HCT116 (cell line): ENCODE results near the gene CALHM2. TPM values are rescaled to one million over a fixed set of nuclear protein-coding genes. Genes with fewer than 3 reads are reported as not detected.

Source experiments
- ATAC-seq: fragments of 200-7000 bp; cut with Tn5 transposase; 2 replicates; pipeline ENCODE4 v1.9.1; 2020; ENCODE audit warnings: mild to moderate bottlenecking, moderate library complexity
- BruUV-seq: library from RNA; stranded (reverse); fragments of 400-500 nt; replicated peaks from 2 replicates; lab custom pipeline; 2021; lab: Mats Ljungman, UMichigan
- CTCF ChIA-PET: fragments of 300-600 bp; sonication (Branson Sonifier 250); formaldehyde crosslinking; loops from one replicate; lab custom pipeline; 2021; ENCODE audit warnings: antibody characterized with exemption; lab: Charles Lee
- POLR2A ChIA-PET: fragments of 300-600, 350-600 bp; sonication (Branson Sonifier 250); formaldehyde crosslinking; loops from one replicate; lab custom pipeline; 2021; ENCODE audit warnings: antibody characterized with exemption; lab: Charles Lee
- RAD21 ChIA-PET, 2 experiments: fragments of 300-600 bp; sonication (Branson Sonifier 250); formaldehyde crosslinking; loops; one replicate each; lab custom pipeline; 2023; ENCODE audit warnings: low total read pairs in 2 of 2; ENCODE audit not compliant: uncharacterized antibody in 2 of 2, unreplicated experiment in 2 of 2, low non-redundant PET in 1 of 2; lab: Charles Lee
- DNase-seq: peaks from one replicate; pipeline ENCODE4 v3.0.0-alpha.2; 2010; ENCODE audit warnings: low read depth, low spot score
- H2AFZ ChIP-seq: fragments of 200-600 bp; shearing (Covaris generic), sonication (generic); 2 replicates; pipeline ENCODE4 v1.6.1; 2017; ENCODE audit warnings: low read depth, mixed run types, mixed read lengths, antibody characterized with exemption, low read length; ENCODE audit not compliant: poor library complexity, severe bottlenecking
- H3K27ac ChIP-seq: 2 replicates; pipeline ENCODE4 v1.5.1; 2012; ENCODE audit warnings: low read depth, low read length
- H3K27me3 ChIP-seq: fragments of 200-600 bp; sonication (generic); 2 replicates; pipeline ENCODE4 v1.6.1; 2016; ENCODE audit warnings: mixed run types, low read length, mixed read lengths; ENCODE audit not compliant: insufficient read depth
- H3K36me3 ChIP-seq, 2 experiments: fragments of 200-500 bp in 1 of 2; fragments of 200-600 bp in 1 of 2; sonication (Bioruptor generic) in 1 of 2; sonication (generic) in 1 of 2; 2 replicates each; pipeline versions ENCODE4 v1.5.1 to v1.6.1; 2014 to 2016; ENCODE audit warnings: low read length in 2 of 2, inconsistent platforms in 1 of 2, mixed read lengths in 1 of 2, mixed run types in 1 of 2; ENCODE audit not compliant: insufficient read depth in 2 of 2, control insufficient read depth in 1 of 2
- H3K4me1 ChIP-seq, 2 experiments: fragments of 200-600 bp in 1 of 2; sonication (generic) in 1 of 2; 2 replicates each; pipeline versions ENCODE4 v1.5.1 to v1.6.1; 2012 to 2017; ENCODE audit warnings: low read length in 2 of 2, inconsistent platforms in 1 of 2, mild to moderate bottlenecking in 1 of 2, mixed read lengths in 1 of 2, mixed run types in 1 of 2, moderate library complexity in 1 of 2; ENCODE audit not compliant: insufficient read depth in 2 of 2, control insufficient read depth in 1 of 2
- H3K4me2 ChIP-seq: fragments of 200-600 bp; sonication (generic); 2 replicates; pipeline ENCODE4 v1.6.1; 2017; ENCODE audit warnings: mixed run types, low read length, mixed read lengths
- H3K4me3 ChIP-seq, 2 experiments: fragments of 200-600 bp in 1 of 2; sonication (generic) in 1 of 2; replicated peaks in 1 of 2; 2 replicates each; pipeline ENCODE4 v1.5.1; 2011 to 2016; ENCODE audit warnings: low read length in 2 of 2, control low read depth in 1 of 2, low read depth in 1 of 2, mild to moderate bottlenecking in 1 of 2, mixed read lengths in 1 of 2, mixed run types in 1 of 2
- H3K79me2 ChIP-seq: fragments of 200-600 bp; sonication (generic); 2 replicates; pipeline ENCODE4 v1.6.1; 2017; ENCODE audit warnings: mild to moderate bottlenecking, mixed run types, low read length, moderate library complexity, mixed read lengths; ENCODE audit not compliant: insufficient read depth
- H3K9ac ChIP-seq: fragments of 200-600 bp; sonication (generic); 2 replicates; pipeline ENCODE4 v1.6.1; 2016; ENCODE audit warnings: low read length, mixed read lengths
- H3K9me2 ChIP-seq: fragments of 200-600 bp; sonication (generic), shearing (Covaris generic); 2 replicates; pipeline ENCODE4 v1.6.1; 2017; ENCODE audit warnings: mixed run types, mild to moderate bottlenecking, moderate library complexity; ENCODE audit not compliant: insufficient read depth
- H3K9me3 ChIP-seq, 2 experiments: fragments of 200-500 bp in 1 of 2; fragments of 200-600 bp in 1 of 2; sonication (Bioruptor generic) in 1 of 2; sonication (generic) in 1 of 2; 2 replicates each; pipeline ENCODE4 v1.6.1; 2014 to 2017; ENCODE audit warnings: low read length in 2 of 2, mixed read lengths in 2 of 2, inconsistent platforms in 1 of 2, low read depth in 1 of 2, mild to moderate bottlenecking in 1 of 2, mixed run types in 1 of 2, moderate library complexity in 1 of 2; ENCODE audit not compliant: control insufficient read depth in 1 of 2, insufficient read depth in 1 of 2
- H4K20me1 ChIP-seq: fragments of 200-600 bp; sonication (generic), shearing (Covaris generic); 2 replicates; pipeline ENCODE4 v1.6.1; 2017; ENCODE audit warnings: mixed run types, mild to moderate bottlenecking, moderate library complexity; ENCODE audit not compliant: insufficient read depth
- CBX3 ChIP-seq: IDR thresholded peaks from 2 replicates; pipeline ENCODE4 v1.6.1; 2012; ENCODE audit warnings: low read depth
- CEBPB ChIP-seq: IDR thresholded peaks from 2 replicates; pipeline ENCODE4 v1.6.1; 2012; ENCODE audit warnings: low read depth
- CTCF ChIP-seq, 3 experiments: fragments of 200-600 bp in 1 of 3; sonication (generic) in 1 of 3; IDR thresholded peaks in 2 of 3; conservative IDR thresholded peaks in 1 of 3; 2 replicates each; pipeline ENCODE4 v1.5.1; 2012 to 2017; ENCODE audit warnings: low read depth in 2 of 3, low read length in 2 of 3, antibody characterized with exemption in 1 of 3, borderline replicate concordance in 1 of 3, control low read depth in 1 of 3, mild to moderate bottlenecking in 1 of 3, mixed read lengths in 1 of 3, mixed run types in 1 of 3, moderate library complexity in 1 of 3; ENCODE audit not compliant: insufficient read depth in 1 of 3
- ELF1 ChIP-seq: IDR thresholded peaks from 2 replicates; pipeline ENCODE4 v1.6.1; 2012; ENCODE audit warnings: low read depth, borderline replicate concordance
- EZH2 ChIP-seq: fragments of 200-600 bp; sonication (generic); IDR thresholded peaks from 2 replicates; pipeline ENCODE4 v1.6.1; 2017; ENCODE audit warnings: antibody characterized with exemption, mixed run types
- POLR2AphosphoS5 ChIP-seq: IDR thresholded peaks from 2 replicates; pipeline ENCODE4 v1.6.1; 2011; ENCODE audit warnings: mild to moderate bottlenecking, low read depth, low read length, moderate library complexity
- RAD21 ChIP-seq: IDR thresholded peaks from 2 replicates; pipeline ENCODE4 v1.6.1; 2012; ENCODE audit warnings: low read depth, mild to moderate bottlenecking
- SIN3A ChIP-seq: IDR thresholded peaks from 2 replicates; pipeline ENCODE4 v1.6.1; 2012; ENCODE audit warnings: low read depth
- SRF ChIP-seq: IDR thresholded peaks from 2 replicates; pipeline ENCODE4 v1.6.1; 2012; ENCODE audit warnings: low read depth
- ZBTB33 ChIP-seq: IDR thresholded peaks from 2 replicates; pipeline ENCODE4 v1.6.1; 2011; ENCODE audit warnings: mild to moderate bottlenecking, low read length, moderate library complexity; ENCODE audit not compliant: insufficient replicate concordance; ENCODE audit errors: extremely low read depth
- ZFX ChIP-seq: fragments of 450-650 bp; IDR thresholded peaks from 2 replicates; pipeline ENCODE4 v1.6.1; 2017
- ZNF274 ChIP-seq: fragments of 200-500 bp; sonication (Bioruptor generic); IDR thresholded peaks from 2 replicates; pipeline ENCODE4 v1.6.1; 2014; ENCODE audit warnings: mild to moderate bottlenecking, low read depth, low read length, inconsistent platforms
- intact Hi-C: fragments of 100-400 bp; cut with micrococcal nuclease; formaldehyde crosslinking; loops from 2 replicates; pipeline ENCODE4 v1.10.0; 2022
- total RNA-seq: library from RNA; stranded (reverse); gene quantifications from one replicate; pipeline ENCODE4 v1.2.1, GENCODE V29; 2021; ENCODE audit not compliant: unreplicated experiment
- TF ChIP-seq, protein P1 (sequence below): IDR thresholded peaks from 2 replicates; pipeline ENCODE4 v1.6.1; 2012

The CALHM2 gene
- total RNA-seq, 1 experiment from 2014 or later = 46.1 TPM

DNA sequence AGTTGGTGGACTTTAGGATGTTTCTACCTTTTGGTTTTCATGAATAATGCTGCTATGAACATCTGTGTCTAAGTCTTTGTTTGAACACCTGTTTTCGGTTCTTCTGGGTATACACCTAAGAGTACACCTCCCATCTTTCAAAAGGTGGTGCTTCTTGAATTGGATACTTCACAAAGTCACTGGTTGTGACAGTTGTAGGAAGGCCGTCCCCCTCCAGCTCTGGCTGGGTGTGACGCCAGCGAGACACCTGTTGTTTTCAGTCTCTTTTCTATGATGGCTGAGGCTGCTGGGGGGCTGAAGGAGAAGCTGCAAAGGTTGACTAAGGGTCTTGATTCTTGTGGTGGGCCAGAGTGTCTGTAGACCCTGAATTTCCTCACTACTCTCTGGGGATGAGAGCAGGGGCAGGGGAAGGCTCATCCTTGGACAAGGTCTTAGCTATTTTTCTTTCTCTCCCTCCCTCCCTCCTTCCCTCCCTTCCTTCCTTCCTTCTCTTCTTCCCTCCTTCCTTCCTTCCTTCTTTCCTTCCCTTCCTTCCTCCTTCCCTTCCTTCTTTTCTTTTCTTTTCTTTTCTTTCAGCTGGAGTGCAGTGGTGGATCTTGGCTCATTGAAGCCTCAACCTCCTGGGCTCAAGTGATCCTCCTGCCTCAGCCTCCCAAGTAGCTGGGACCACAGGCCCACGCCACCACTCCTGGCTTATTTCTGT lies 46.9 kb upstream of the CALHM2 start:
- H3K9me3 ChIP-seq = no peaks in the 10 kb centered on the region
- no peaks in the 10 kb centered on the region for H4K20me1 ChIP-seq
- ATAC-seq = no peak
- no peaks in the 10 kb centered on the region for H3K9me2 ChIP-seq
- H3K36me3 ChIP-seq = no peaks in the 10 kb centered on the region
- intact Hi-C loops = no loop called here
- no peak overlapping the region for H2AFZ ChIP-seq
- no peaks in the 10 kb centered on the region for H3K79me2 ChIP-seq
- no peak for TF ChIP-seq RAD21
- no peak for TF ChIP-seq CBX3
- TF ChIP-seq CEBPB = no peak
- TF ChIP-seq SIN3A = no peak
- no peak for TF ChIP-seq ZNF274
- no peak for TF ChIP-seq EZH2
- H3K4me1 ChIP-seq = peaks cover 1 to 6% of the 10 kb centered on the region in 2 experiments; a peak in 3 of 4 replicates
- POLR2A ChIA-PET = no interaction called here
- H3K4me3 ChIP-seq = no peak overlapping the region
- no peak overlapping the region for H3K4me2 ChIP-seq
- no peak overlapping the region for H3K9ac ChIP-seq
- DNase-seq = no peak
- H3K27ac ChIP-seq = no peak overlapping the region
- no TSS peak for BruUV-seq
- CTCF ChIA-PET = no interaction called here
- RAD21 ChIA-PET = no interaction called here
- no peaks in the 10 kb centered on the region for H3K27me3 ChIP-seq

DNA sequence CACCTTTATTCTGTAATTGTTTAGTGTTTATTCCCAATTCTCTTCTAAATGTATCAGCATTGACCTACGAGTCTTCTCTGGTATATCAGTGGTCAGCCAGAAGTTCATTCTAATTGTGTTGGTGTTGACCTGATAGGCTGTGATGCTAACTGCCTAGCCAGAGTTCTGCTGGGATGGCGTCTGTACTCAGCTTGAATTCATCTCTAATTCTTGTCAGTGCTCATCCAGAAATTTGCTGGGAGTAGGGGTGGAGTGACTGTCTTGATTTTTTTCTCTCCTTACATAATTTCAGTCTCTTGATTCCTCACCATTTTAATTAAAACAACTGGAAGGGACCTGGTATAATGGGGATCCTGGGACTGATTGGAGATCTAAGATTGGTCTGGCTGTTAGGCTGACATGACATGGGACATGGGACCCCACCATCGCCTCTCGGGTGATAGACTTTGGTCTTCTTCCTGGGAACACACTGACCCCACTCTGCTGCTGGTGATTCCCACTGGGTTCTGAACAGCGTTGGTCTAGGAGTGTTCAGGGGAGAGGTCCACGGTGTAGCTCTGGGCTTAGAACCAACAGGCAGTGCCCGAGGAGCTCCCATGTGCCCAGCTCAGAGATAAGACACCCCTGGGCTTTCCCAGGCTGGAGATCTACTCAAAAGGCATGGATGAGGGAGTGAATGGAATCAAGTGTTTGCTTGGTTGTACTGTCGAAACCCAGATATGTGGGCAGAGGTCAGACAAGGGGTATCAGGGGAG lies 45.2 kb upstream of the CALHM2 start:
- CTCF ChIA-PET = interaction anchor here (2.0 kb wide), 1 partner anchor 11 kb away, joined by 7 read pairs; no protein-coding TSS in a partner anchor
- no peaks in the 10 kb centered on the region for H3K9me3 ChIP-seq
- ATAC-seq = no peak
- H3K4me1 ChIP-seq = peaks cover 6 to 8% of the 10 kb centered on the region in 2 experiments
- no peaks in the 10 kb centered on the region for H3K9me2 ChIP-seq
- no peak overlapping the region for H3K4me2 ChIP-seq
- RAD21 ChIA-PET = no interaction called here
- no peak overlapping the region for H3K4me3 ChIP-seq
- DNase-seq = no peak
- POLR2A ChIA-PET = no interaction called here
- no peaks in the 10 kb centered on the region for H4K20me1 ChIP-seq
- no peak overlapping the region for H2AFZ ChIP-seq
- no peaks in the 10 kb centered on the region for H3K79me2 ChIP-seq
- H3K27me3 ChIP-seq = no peaks in the 10 kb centered on the region
- H3K36me3 ChIP-seq = no peaks in the 10 kb centered on the region
- no peak overlapping the region for H3K9ac ChIP-seq
- intact Hi-C loops = no loop called here
- no peak overlapping the region for H3K27ac ChIP-seq
- no TSS peak for BruUV-seq
- TF ChIP-seq CTCF (IDR thresholded peaks at IDR 0.05 in 2 of 3, conservative IDR thresholded peaks at IDR 0.05 in 1 of 3; ENCODE audit: borderline replicate concordance in 1 of 3, insufficient read depth in 1 of 3, low read depth in 2 of 3, low read length in 2 of 3) (no peak), SRF (no peak), ZBTB33 (no peak), ELF1 (no peak), POLR2AphosphoS5 (no peak), RAD21 (no peak), CEBPB (no peak), EZH2 (no peak), ZFX (no peak), SIN3A (no peak)
- TF ChIP-seq, protein P1, sequence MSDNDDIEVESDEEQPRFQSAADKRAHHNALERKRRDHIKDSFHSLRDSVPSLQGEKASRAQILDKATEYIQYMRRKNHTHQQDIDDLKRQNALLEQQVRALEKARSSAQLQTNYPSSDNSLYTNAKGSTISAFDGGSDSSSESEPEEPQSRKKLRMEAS = no peak
